ENCODE data around the gene SOS2. TPM values are rescaled to one million over a fixed set of nuclear protein-coding genes. Genes with fewer than 3 reads are reported as not detected.

The SOS2 gene
- total and polyA plus RNA-seq, 10 donors, result 6.7 to 68.8 (median 48.2) TPM

GRCh38 chr14:50233166-50233950 lies 2.0 kb upstream of the SOS2 start:
- intact Hi-C loops (cut with DNase I; ENCODE audit: low total_unique reads), result no loop called here
- peaks cover 2 to 45% (median 26%) of the 10 kb centered on the region in 6 donors for H3K4me1 ChIP-seq
- TF ChIP-seq CTCF (IDR thresholded peaks at IDR 0.05 in 8 of 11, conservative IDR thresholded peaks at IDR 0.05 in 3 of 11), result no peak
- no peak for TF ChIP-seq POLR2AphosphoS5 (IDR thresholded peaks at IDR 0.05)
- no peak for TF ChIP-seq POLR2A (IDR thresholded peaks at IDR 0.05)
- no peak for DNase-seq
- H3K36me3 ChIP-seq, result no peaks in the 10 kb centered on the region
- H3K27ac ChIP-seq, result no peak overlapping the region
- H3K27me3 ChIP-seq (replicated peaks in 1 of 7), result no peaks in the 10 kb centered on the region
- WGBS, 5 donors, result 74 to 90% (median 86%) methylated on average over 14 of the region's 14 CpGs
- H3K4me3 ChIP-seq, result no peak overlapping the region
- peaks cover 0 to 7% (median 0%) of the 10 kb centered on the region in 8 donors for H3K9me3 ChIP-seq

- Histone ChIP-seq H3K27me3 (replicated peaks in 1 of 7) (no peaks in the 10 kb centered on the region), H3K9me3 (peaks cover 0 to 7% (median 0%) of the 10 kb centered on the region in 8 donors), H3K27ac (peak overlapping the region; percentile 86 to 100 (median 99)), H3K4me1 (peaks cover 4 to 50% (median 34%) of the 10 kb centered on the region in 6 donors), H3K4me3 (peak overlapping the region; percentile 51 to 74 (median 68)), H3K36me3 (no peaks in the 10 kb centered on the region)
- TF ChIP-seq CTCF (IDR thresholded peaks at IDR 0.05 in 8 of 11, conservative IDR thresholded peaks at IDR 0.05 in 3 of 11) (no peak), POLR2A (IDR thresholded peaks at IDR 0.05) (no peak), POLR2AphosphoS5 (IDR thresholded peaks at IDR 0.05) (no peak)
- 44 to 56% (median 48%) methylated on average over 13 of the region's 13 CpGs for WGBS, 5 donors
- intact Hi-C loops (cut with DNase I; ENCODE audit: low total_unique reads), result no loop called here
- no peak for DNase-seq
These were observed 881 bp upstream of the SOS2 start for GRCh38 chr14:50232276-50232642.

GRCh38 chr14:50230701-50231474 lies 490 bp downstream of the SOS2 start:
- peak overlapping the region; percentile 67 to 74 (median 68) for H3K4me3 ChIP-seq

More at GRCh38 chr14:50230701-50231474, 490 bp downstream of the SOS2 start:
- WGBS, 5 donors, result 0% methylated on average over 22 to 64 of the region's 64 CpGs
- Histone ChIP-seq H3K36me3 (no peaks in the 10 kb centered on the region), H3K27me3 (replicated peaks in 1 of 7) (no peaks in the 10 kb centered on the region), H3K4me1 (peaks cover 4 to 64% (median 47%) of the 10 kb centered on the region in 6 donors), H3K9me3 (peaks cover 0 to 7% (median 0%) of the 10 kb centered on the region in 8 donors), H3K27ac (peak overlapping the region; percentile 86 to 100 (median 99))
- intact Hi-C loops (cut with DNase I; ENCODE audit: low total_unique reads), result no loop called here
- TF ChIP-seq POLR2AphosphoS5 (IDR thresholded peaks at IDR 0.05) (peak in 1 of 3 donors; percentile 53), POLR2A (IDR thresholded peaks at IDR 0.05) (no peak), CTCF (IDR thresholded peaks at IDR 0.05 in 8 of 11, conservative IDR thresholded peaks at IDR 0.05 in 3 of 11) (no peak)
- DNase-seq, result peak; percentile 92

Data from spleen (tissue), 11 donors.